ENCODE results near the gene TIMP2. TPM values are rescaled to one million over a fixed set of nuclear protein-coding genes. Genes with fewer than 3 reads are reported as not detected.

Gene TIMP2
- total RNA-seq, 1 experiment from 2014 or later: 62.4 TPM

DNA sequence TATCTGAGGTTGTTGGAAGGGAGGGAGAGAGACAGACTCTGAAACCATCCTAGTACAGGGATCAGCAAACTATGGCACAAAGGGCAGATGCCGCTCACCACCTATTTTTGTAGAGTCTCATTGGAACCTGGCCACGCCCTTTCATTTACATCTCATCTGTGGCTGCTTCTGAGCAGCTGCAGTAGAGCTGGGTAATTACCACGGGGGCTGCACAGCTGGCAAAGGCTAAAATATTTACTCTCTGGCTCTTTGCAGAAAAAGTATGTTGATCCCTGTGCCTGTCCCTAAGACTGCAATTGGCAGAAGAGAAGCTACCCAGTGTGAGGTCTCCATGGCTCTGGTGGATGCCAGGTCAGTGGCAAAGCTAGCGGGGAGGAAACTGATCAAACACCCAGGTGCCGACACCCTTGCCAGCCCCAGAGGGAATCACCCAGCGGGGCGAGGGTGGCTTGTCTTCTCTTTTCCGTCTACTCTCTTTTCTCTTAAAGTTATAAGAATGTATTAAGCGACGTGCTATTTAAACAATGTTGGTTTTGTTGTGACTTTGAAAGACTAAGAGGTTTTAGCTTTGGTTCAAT lies 36.2 kb downstream of the TIMP2 start:
- in situ Hi-C loops (cut with HindIII; ENCODE audit: low pct_unique_long_range_greater_than_20kb, low sequenced_read_pairs): no loop called here
- CTCF ChIA-PET: no interaction called here

DNA sequence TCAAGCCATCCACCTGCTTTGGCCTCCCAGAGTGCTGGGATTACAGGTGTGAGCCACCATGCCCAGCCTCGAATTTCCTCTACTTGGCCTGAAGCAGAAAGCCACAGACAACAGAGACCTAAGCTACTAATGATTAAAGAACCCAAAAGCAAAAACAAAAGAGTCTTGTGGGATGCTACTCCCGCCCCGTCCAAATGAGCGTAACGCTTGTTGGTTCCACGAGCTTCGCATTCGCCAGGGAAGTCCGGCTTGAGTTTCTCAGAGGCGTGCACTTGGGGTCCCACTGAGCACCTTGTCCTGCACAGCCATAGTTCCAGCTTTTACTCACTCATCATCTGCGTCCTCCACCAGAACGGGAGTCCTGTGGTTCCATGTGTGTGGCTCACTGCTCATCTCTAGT lies 38.2 kb downstream of the TIMP2 start:
- DNase-seq (ENCODE audit: low read depth, low spot score) (no peak), ATAC-seq (no peak)
- no peaks in the 10 kb centered on the region for H3K9me3 ChIP-seq (ENCODE audit: control insufficient read depth, insufficient read depth, low read depth, low read length)
- no peaks in the 10 kb centered on the region for H3K27me3 ChIP-seq (ENCODE audit: control insufficient read depth, insufficient read depth, low read length)
- no peak overlapping the region for H3K27ac ChIP-seq (ENCODE audit: low read length)
- no peaks in the 10 kb centered on the region for H3K36me3 ChIP-seq (ENCODE audit: control insufficient read depth, insufficient read depth, low read length)
- TF ChIP-seq SIN3A (IDR thresholded peaks at IDR 0.05; ENCODE audit: borderline replicate concordance, insufficient read depth, low read depth, low read length) (no peak), POLR2AphosphoS5 (IDR thresholded peaks at IDR 0.05; ENCODE audit: low read depth, low read length) (no peak)
- TF ChIP-seq, protein P1, sequence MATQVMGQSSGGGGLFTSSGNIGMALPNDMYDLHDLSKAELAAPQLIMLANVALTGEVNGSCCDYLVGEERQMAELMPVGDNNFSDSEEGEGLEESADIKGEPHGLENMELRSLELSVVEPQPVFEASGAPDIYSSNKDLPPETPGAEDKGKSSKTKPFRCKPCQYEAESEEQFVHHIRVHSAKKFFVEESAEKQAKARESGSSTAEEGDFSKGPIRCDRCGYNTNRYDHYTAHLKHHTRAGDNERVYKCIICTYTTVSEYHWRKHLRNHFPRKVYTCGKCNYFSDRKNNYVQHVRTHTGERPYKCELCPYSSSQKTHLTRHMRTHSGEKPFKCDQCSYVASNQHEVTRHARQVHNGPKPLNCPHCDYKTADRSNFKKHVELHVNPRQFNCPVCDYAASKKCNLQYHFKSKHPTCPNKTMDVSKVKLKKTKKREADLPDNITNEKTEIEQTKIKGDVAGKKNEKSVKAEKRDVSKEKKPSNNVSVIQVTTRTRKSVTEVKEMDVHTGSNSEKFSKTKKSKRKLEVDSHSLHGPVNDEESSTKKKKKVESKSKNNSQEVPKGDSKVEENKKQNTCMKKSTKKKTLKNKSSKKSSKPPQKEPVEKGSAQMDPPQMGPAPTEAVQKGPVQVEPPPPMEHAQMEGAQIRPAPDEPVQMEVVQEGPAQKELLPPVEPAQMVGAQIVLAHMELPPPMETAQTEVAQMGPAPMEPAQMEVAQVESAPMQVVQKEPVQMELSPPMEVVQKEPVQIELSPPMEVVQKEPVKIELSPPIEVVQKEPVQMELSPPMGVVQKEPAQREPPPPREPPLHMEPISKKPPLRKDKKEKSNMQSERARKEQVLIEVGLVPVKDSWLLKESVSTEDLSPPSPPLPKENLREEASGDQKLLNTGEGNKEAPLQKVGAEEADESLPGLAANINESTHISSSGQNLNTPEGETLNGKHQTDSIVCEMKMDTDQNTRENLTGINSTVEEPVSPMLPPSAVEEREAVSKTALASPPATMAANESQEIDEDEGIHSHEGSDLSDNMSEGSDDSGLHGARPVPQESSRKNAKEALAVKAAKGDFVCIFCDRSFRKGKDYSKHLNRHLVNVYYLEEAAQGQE (IDR thresholded peaks at IDR 0.05; ENCODE audit: insufficient read depth in 1 of 2, low read depth in 2 of 2, low read length in 1 of 2): no peak
- TF ChIP-seq, protein P2, sequence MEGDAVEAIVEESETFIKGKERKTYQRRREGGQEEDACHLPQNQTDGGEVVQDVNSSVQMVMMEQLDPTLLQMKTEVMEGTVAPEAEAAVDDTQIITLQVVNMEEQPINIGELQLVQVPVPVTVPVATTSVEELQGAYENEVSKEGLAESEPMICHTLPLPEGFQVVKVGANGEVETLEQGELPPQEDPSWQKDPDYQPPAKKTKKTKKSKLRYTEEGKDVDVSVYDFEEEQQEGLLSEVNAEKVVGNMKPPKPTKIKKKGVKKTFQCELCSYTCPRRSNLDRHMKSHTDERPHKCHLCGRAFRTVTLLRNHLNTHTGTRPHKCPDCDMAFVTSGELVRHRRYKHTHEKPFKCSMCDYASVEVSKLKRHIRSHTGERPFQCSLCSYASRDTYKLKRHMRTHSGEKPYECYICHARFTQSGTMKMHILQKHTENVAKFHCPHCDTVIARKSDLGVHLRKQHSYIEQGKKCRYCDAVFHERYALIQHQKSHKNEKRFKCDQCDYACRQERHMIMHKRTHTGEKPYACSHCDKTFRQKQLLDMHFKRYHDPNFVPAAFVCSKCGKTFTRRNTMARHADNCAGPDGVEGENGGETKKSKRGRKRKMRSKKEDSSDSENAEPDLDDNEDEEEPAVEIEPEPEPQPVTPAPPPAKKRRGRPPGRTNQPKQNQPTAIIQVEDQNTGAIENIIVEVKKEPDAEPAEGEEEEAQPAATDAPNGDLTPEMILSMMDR (IDR thresholded peaks at IDR 0.05): no peak
- no TSS peak for BruUV-seq (replicated peaks)
- intact Hi-C loops (cut with micrococcal nuclease; ENCODE audit: unreplicated experiment): no loop called here
- H3K4me3 ChIP-seq (ENCODE audit: low read depth in 2 of 2, low read length in 2 of 2): no peak overlapping the region
- ChIA-PET CTCF (no interaction called here), POLR2A (no interaction called here)
- peaks cover 20% of the 10 kb centered on the region for H3K4me1 ChIP-seq (ENCODE audit: control insufficient read depth, insufficient read depth, low read length)
- in situ Hi-C loops (cut with HindIII; ENCODE audit: low pct_unique_long_range_greater_than_20kb, low sequenced_read_pairs): no loop called here

More for the DNA sequence above, 36.2 kb downstream of the TIMP2 start:
- DNase-seq (ENCODE audit: low read depth, low spot score): no peak
- H3K4me1 ChIP-seq (ENCODE audit: control insufficient read depth, insufficient read depth, low read length): peaks cover 4% of the 10 kb centered on the region
- H3K36me3 ChIP-seq (ENCODE audit: control insufficient read depth, insufficient read depth, low read length): no peaks in the 10 kb centered on the region
- no peaks in the 10 kb centered on the region for H3K27me3 ChIP-seq (ENCODE audit: control insufficient read depth, insufficient read depth, low read length)
- POLR2A ChIA-PET: no interaction called here
- H3K27ac ChIP-seq (ENCODE audit: low read length): no peak overlapping the region
- no peak overlapping the region for H3K4me3 ChIP-seq (ENCODE audit: low read depth in 2 of 2, low read length in 2 of 2)
- BruUV-seq (replicated peaks): no TSS peak
- intact Hi-C loops (cut with micrococcal nuclease; ENCODE audit: unreplicated experiment): no loop called here
- no peaks in the 10 kb centered on the region for H3K9me3 ChIP-seq (ENCODE audit: control insufficient read depth, insufficient read depth, low read depth, low read length)
- ATAC-seq: no peak
- TF ChIP-seq, protein P2 (IDR thresholded peaks at IDR 0.05): no peak
- TF ChIP-seq TCF7L2 (IDR thresholded peaks at IDR 0.05; ENCODE audit: low read depth, low read length) (no peak), SIN3A (IDR thresholded peaks at IDR 0.05; ENCODE audit: borderline replicate concordance, insufficient read depth, low read depth, low read length) (no peak), POLR2AphosphoS5 (IDR thresholded peaks at IDR 0.05; ENCODE audit: low read depth, low read length) (no peak)
- TF ChIP-seq, protein P1 (IDR thresholded peaks at IDR 0.05; ENCODE audit: insufficient read depth in 1 of 2, low read depth in 2 of 2, low read length in 1 of 2): no peak
